Heart left ventricle (tissue), 13 donors: ENCODE data around the gene IGSF6.

Experiments used
- CTCF ChIP-seq, 12 donors: fragments of 200-600 bp; sonication (generic) in 4 of 12; IDR thresholded peaks; one replicate each; pipeline versions ENCODE4 v1.5.0 to v1.8.0; 2018 to 2022; ENCODE audit warnings: antibody characterized with exemption in 12 of 12, mild to moderate bottlenecking in 5 of 12
- POLR2A ChIP-seq, 2 donors: fragments of 450-650 bp; IDR thresholded peaks; one replicate each; pipeline ENCODE4 v1.6.1; 2017; ENCODE audit warnings: antibody characterized with exemption in 2 of 2, mild to moderate bottlenecking in 2 of 2, moderate library complexity in 2 of 2
- donor health status: ischemic (EF 13 %, LVEDD 7.1; RV severe dilation, severe dysfunction).
- donor health status: DM: no; HTN: yes; CAD: no.
- donor health status: DM: no; HTN: no; CAD: no.
- donor health status: ischemic (EF 25% LVEDD 6.9; RV normal size, moderate dysfunction).
- donor health status: ischemic (EF 25% LVEDD 5.7; RV mildly dilated, moderate dysfunction).
- donor health status: ischemic (EF 35%, LVEDD 5.7; RV mildly dilated, moderate dysfunction).
- donor health status: nonischemic (EF 11% LVEDD 7.7; RV severe dilation, severe dysfunction).
- donor health status: DM: yes; HTN: yes; CAD: no.
- donor health status: PGD.
- donor health status: ischemic (EF 29% LVEDD 5.4; RV normal size, mild dysfunction).
- donor health status: nonischemic (EF 23%, LVEDD 6.1; RV moderate dilation, normal function).

- TF ChIP-seq CTCF (IDR thresholded peaks at IDR 0.05) (no peak), POLR2A (IDR thresholded peaks at IDR 0.05) (no peak)
Observed at GRCh38 chr16:21685034-21685455, 32.6 kb upstream of the IGSF6 start.
